ENCODE measurements around the gene SURF6. TPM values are rescaled to one million over a fixed set of nuclear protein-coding genes. Genes with fewer than 3 reads are reported as not detected.

SURF6 gene
- total and polyA plus RNA-seq, 2 experiments from 2014 or later, result 17.6 to 27.6 TPM

DNA sequence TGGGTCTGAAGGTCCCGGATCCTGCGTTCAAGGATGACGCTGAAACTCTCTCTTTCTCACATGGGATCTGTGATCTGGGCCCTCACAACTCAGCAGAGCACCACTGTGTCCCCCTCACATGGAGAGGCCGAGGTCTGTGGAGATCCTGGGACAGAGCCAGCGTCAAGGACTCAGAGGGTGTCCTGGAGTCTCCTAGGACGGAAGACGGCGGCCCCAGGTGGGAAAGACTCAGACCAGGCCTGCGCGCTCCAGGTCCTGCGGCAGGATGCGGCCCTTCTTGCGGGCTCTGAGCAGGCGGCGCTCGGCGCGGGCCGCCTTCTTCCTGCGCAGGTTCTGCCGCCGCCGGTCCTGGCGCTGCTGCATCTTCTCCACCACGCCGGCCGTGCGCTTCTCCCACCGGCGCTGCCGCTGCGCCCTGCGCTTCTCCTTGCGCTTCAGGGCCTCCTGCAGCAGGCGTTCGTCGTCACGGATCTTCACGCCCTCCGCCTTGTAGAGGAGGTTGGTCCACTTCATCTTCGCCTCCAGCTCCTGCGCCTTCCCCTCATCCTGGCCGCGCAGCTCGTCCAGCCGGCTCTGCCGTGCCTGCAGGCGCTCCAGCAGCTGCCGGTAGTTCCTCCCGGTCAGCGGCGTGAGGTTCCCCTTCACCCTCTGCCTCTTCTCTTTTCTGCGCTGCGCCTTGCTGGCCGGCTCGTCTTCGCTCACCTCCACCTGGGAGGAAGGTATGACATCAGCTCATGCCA is 4.2 kb downstream of the SURF6 start:
- no peak overlapping the region for H3K27ac ChIP-seq (ENCODE audit: low read depth)
- H3K4me1 ChIP-seq (ENCODE audit: insufficient read depth), result peaks cover 9% of the 10 kb centered on the region
- peaks cover 29% of the 10 kb centered on the region for H3K27me3 Mint-ChIP-seq (ENCODE audit: insufficient read depth, low read depth, poor library complexity)
- no peak overlapping the region for H3K27ac Mint-ChIP-seq
- peaks cover 16% of the 10 kb centered on the region for H3K4me1 Mint-ChIP-seq
- no peak overlapping the region for H2AFZ ChIP-seq
- H3K36me3 Mint-ChIP-seq (ENCODE audit: low read depth), result peaks cover 66% of the 10 kb centered on the region
- peaks cover 10% of the 10 kb centered on the region for H3K36me3 ChIP-seq (ENCODE audit: insufficient read depth)
- TF ChIP-seq NANOG (IDR thresholded peaks at IDR 0.05; ENCODE audit: borderline replicate concordance) (no peak), REST (IDR thresholded peaks at IDR 0.05; ENCODE audit: unreplicated experiment) (no peak), CREB1 (CRISPR knock-in tag; IDR thresholded peaks at IDR 0.05; ENCODE audit: low read depth) (no peak), EZH2phosphoT487 (IDR thresholded peaks at IDR 0.05; ENCODE audit: unreplicated experiment) (no peak), EZH2 (IDR thresholded peaks at IDR 0.05; ENCODE audit: low read depth, unreplicated experiment) (no peak), ZNF331 (CRISPR knock-in tag; IDR thresholded peaks at IDR 0.05; ENCODE audit: low read depth) (no peak)
- no peak for ATAC-seq
- H3K9me3 Mint-ChIP-seq, result peaks cover 10% of the 10 kb centered on the region; the same call in 2 of the 3 replicates
- DNase-seq (ENCODE audit: low spot score), result no peak
- H3F3A ChIP-seq (replicated peaks; ENCODE audit: low read depth), result peaks cover 27% of the 10 kb centered on the region
- no peaks in the 10 kb centered on the region for H3K27me3 ChIP-seq (ENCODE audit: insufficient read depth)
- H4K20me1 ChIP-seq (replicated peaks; ENCODE audit: insufficient read depth), result peaks cover 12% of the 10 kb centered on the region; the same call in 1 of the 2 replicates
- no peak overlapping the region for H3K4me3 ChIP-seq
- H3K9me2 ChIP-seq (ENCODE audit: insufficient read depth), result no peaks in the 10 kb centered on the region
- H3K4me3 Mint-ChIP-seq, result no peak overlapping the region
- peaks cover 19% of the 10 kb centered on the region for H3K79me2 ChIP-seq (replicated peaks; ENCODE audit: insufficient read depth)
- H3K4me2 ChIP-seq, result no peak overlapping the region

DNA sequence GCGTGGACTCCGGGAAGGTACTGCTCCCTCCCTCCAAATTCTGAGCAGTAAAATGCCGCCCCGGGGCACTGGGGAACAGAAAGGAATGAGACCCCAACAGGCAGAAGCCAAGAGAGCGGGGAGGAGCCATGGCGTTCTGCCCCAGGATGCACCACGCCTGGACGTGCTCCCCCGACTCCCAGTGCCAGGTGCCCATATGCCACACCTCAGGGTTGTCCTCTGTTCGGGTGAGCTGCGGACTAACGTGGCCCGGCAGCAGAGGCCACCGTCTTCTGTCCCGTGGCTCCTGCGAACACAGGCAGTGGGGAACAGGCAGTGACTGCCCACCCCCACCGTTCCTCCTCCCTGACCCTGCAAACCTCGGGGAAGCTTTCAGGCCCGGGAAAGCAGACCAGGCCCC is 4.8 kb downstream of the SURF6 start:
- Histone ChIP-seq H3K9me2 (ENCODE audit: insufficient read depth) (no peaks in the 10 kb centered on the region), H3K4me1 (ENCODE audit: insufficient read depth) (peaks cover 9% of the 10 kb centered on the region), H3K4me2 (no peak overlapping the region), H3K27me3 (ENCODE audit: insufficient read depth) (no peaks in the 10 kb centered on the region), H3K27ac (ENCODE audit: low read depth) (no peak overlapping the region), H3K79me2 (replicated peaks; ENCODE audit: insufficient read depth) (peaks cover 19% of the 10 kb centered on the region), H3F3A (replicated peaks; ENCODE audit: low read depth) (peaks cover 24% of the 10 kb centered on the region), H3K4me3 (no peak overlapping the region), H4K20me1 (replicated peaks; ENCODE audit: insufficient read depth) (peaks cover 12% of the 10 kb centered on the region; the same call in 1 of the 2 replicates), H3K36me3 (ENCODE audit: insufficient read depth) (peaks cover 10% of the 10 kb centered on the region), H2AFZ (no peak overlapping the region)
- DNase-seq (ENCODE audit: low spot score) (no peak), ATAC-seq (no peak)
- Mint-ChIP-seq H3K36me3 (ENCODE audit: low read depth) (peaks cover 66% of the 10 kb centered on the region), H3K27ac (no peak overlapping the region), H3K4me3 (no peak overlapping the region), H3K9me3 (peaks cover 10% of the 10 kb centered on the region; the same call in 2 of the 3 replicates), H3K4me1 (peaks cover 16% of the 10 kb centered on the region), H3K27me3 (ENCODE audit: insufficient read depth, low read depth, poor library complexity) (peaks cover 25% of the 10 kb centered on the region)
- TF ChIP-seq STAT1 (IDR thresholded peaks at IDR 0.05; ENCODE audit: unreplicated experiment), result no peak
- TF ChIP-seq CREB1 (CRISPR knock-in tag; IDR thresholded peaks at IDR 0.05; ENCODE audit: low read depth), result no peak
- no peak for TF ChIP-seq ZNF331 (CRISPR knock-in tag; IDR thresholded peaks at IDR 0.05; ENCODE audit: low read depth)
- TF ChIP-seq ZNF462 (CRISPR knock-in tag; IDR thresholded peaks at IDR 0.05), result no peak
- TF ChIP-seq EZH2 (IDR thresholded peaks at IDR 0.05; ENCODE audit: low read depth, unreplicated experiment), result no peak
- TF ChIP-seq JUNB (IDR thresholded peaks at IDR 0.05; ENCODE audit: unreplicated experiment), result no peak
- TF ChIP-seq POLR2AphosphoS5 (IDR thresholded peaks at IDR 0.05; ENCODE audit: low read depth), result no peak
